ENCODE data around the gene ABCD1.

Gene ABCD1

GRCh38 chrX:153763298-153763932 is 38.8 kb downstream of the ABCD1 start:
- DNase-seq (ENCODE audit: low read depth) = no peak

GRCh38 chrX:153763989-153764755 is 39.5 kb downstream of the ABCD1 start, which contains the start of gene PLXNB3:
TSS of gene PLXNB3 (plus strand) at chrX:153764249. CDS start at chrX:153765536, 1,287 bp downstream.
- peak; percentile 65 for DNase-seq (ENCODE audit: low read depth)

- no peak for DNase-seq (ENCODE audit: low read depth)
These were observed 40.1 kb downstream of the ABCD1 start for GRCh38 chrX:153764786-153765137.

GRCh38 chrX:153765138-153766079 is 40.8 kb downstream of the ABCD1 start:
- DNase-seq (ENCODE audit: low read depth) = no peak

- DNase-seq (ENCODE audit: low read depth) = no peak
These were observed 41.6 kb downstream of the ABCD1 start for GRCh38 chrX:153766098-153766817.

GRCh38 chrX:153766871-153767673 is 42.4 kb downstream of the ABCD1 start:
- DNase-seq (ENCODE audit: low read depth) = no peak

GRCh38 chrX:153767674-153768055 is 43.0 kb downstream of the ABCD1 start:
- no peak for DNase-seq (ENCODE audit: low read depth)

GRCh38 chrX:153768311-153769157 is 43.9 kb downstream of the ABCD1 start:
- no peak for DNase-seq (ENCODE audit: low read depth)

GRCh38 chrX:153769158-153769864 is 44.7 kb downstream of the ABCD1 start:
- DNase-seq (ENCODE audit: low read depth) = no peak

- DNase-seq (ENCODE audit: low read depth) = no peak
These were observed 45.4 kb downstream of the ABCD1 start for GRCh38 chrX:153769865-153770600.

GRCh38 chrX:153770601-153771414 is 46.2 kb downstream of the ABCD1 start:
- DNase-seq (ENCODE audit: low read depth) = no peak

- DNase-seq (ENCODE audit: low read depth) = no peak
These were observed 47.0 kb downstream of the ABCD1 start for GRCh38 chrX:153771415-153772315.

GRCh38 chrX:153772316-153773217 is 47.9 kb downstream of the ABCD1 start:
- no peak for DNase-seq (ENCODE audit: low read depth)

- DNase-seq (ENCODE audit: low read depth) = no peak
These were observed 48.6 kb downstream of the ABCD1 start for GRCh38 chrX:153773218-153773611.

- no peak for DNase-seq (ENCODE audit: low read depth)
These were observed 49.3 kb downstream of the ABCD1 start for GRCh38 chrX:153773741-153774575.
